ENCODE results near the gene ST13.
"Not testable (repeated sequence)": the region's sequence is repeated elsewhere in the genome, so short reads cannot be mapped to it uniquely, and the experiment has no call there.

DNA sequence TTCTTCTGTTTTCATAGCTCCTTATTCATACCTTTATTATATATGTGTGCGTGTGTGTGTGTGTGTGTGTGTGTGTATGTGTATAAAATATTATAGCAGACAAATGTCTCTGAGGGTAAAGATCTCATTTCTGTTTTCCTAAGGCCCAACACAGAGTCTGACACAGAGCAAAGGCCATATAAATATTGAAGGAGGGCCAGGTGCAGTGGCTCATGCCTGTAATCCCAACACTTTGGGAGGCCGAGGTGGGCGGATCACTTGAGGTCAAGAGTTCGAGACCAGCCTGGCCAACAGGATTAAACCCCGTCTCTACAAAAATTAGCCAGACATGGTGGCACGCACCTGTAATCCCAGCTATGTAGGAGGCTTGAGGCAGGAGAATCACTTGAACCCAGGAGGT lies 11.9 kb upstream of the ST13 start:
- not testable (repeated sequence) for TF ChIP-seq MAX (IDR thresholded peaks at IDR 0.05); EZH2 (IDR thresholded peaks at IDR 0.05); EGR1 (IDR thresholded peaks at IDR 0.05; ENCODE audit: low read depth); POLR2AphosphoS5 (IDR thresholded peaks at IDR 0.05; ENCODE audit: low read depth, low read length); CBX3 (IDR thresholded peaks at IDR 0.05; ENCODE audit: low read depth)
- TF ChIP-seq, protein P1, sequence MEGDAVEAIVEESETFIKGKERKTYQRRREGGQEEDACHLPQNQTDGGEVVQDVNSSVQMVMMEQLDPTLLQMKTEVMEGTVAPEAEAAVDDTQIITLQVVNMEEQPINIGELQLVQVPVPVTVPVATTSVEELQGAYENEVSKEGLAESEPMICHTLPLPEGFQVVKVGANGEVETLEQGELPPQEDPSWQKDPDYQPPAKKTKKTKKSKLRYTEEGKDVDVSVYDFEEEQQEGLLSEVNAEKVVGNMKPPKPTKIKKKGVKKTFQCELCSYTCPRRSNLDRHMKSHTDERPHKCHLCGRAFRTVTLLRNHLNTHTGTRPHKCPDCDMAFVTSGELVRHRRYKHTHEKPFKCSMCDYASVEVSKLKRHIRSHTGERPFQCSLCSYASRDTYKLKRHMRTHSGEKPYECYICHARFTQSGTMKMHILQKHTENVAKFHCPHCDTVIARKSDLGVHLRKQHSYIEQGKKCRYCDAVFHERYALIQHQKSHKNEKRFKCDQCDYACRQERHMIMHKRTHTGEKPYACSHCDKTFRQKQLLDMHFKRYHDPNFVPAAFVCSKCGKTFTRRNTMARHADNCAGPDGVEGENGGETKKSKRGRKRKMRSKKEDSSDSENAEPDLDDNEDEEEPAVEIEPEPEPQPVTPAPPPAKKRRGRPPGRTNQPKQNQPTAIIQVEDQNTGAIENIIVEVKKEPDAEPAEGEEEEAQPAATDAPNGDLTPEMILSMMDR (IDR thresholded peaks at IDR 0.05 in 2 of 3, conservative IDR thresholded peaks at IDR 0.05 in 1 of 3; ENCODE audit: borderline replicate concordance in 1 of 3, insufficient read depth in 1 of 3, low read depth in 2 of 3, low read length in 2 of 3) = not testable (repeated sequence)

All from HCT116 (cell line).